ENCODE results near the gene CNMD.

- TF ChIP-seq CTCF (IDR thresholded peaks at IDR 0.05; ENCODE audit: borderline replicate concordance, extremely low read depth, low read length, poor library complexity, severe bottlenecking) (no peak), EZH2 (IDR thresholded peaks at IDR 0.05; ENCODE audit: borderline replicate concordance, low read depth, low read length, severe bottlenecking) (no peak)
These were observed 61.8 kb downstream of the CNMD start for GRCh38 chr13:52677823-52678222.

Measured in DND-41 (cell line).